ENCODE results near the gene FOXC1. TPM values are rescaled to one million over a fixed set of nuclear protein-coding genes. Genes with fewer than 3 reads are reported as not detected.

The FOXC1 gene
- total RNA-seq, 1 experiment from 2014 or later, result 6.7 TPM

GRCh38 chr6:1593958-1594314, 15.8 kb upstream of the FOXC1 start:
- intact Hi-C loops (cut with micrococcal nuclease; ENCODE audit: unreplicated experiment) (loop anchor here (10.0 kb wide), 1 partner anchor 1041 kb away; no protein-coding TSS in a partner anchor), in situ Hi-C loops (cut with HindIII; ENCODE audit: low pct_unique_long_range_greater_than_20kb, low sequenced_read_pairs) (no loop called here)
- peak overlapping the region; percentile 7 to 38; a peak in 3 of 4 replicates for H3K4me3 ChIP-seq (ENCODE audit: low read depth in 2 of 2, low read length in 2 of 2)
- ATAC-seq (0 out of 2 replicates have a peak, but pooled peaks have one; percentile 18), DNase-seq (ENCODE audit: low read depth, low spot score) (no peak)
- H3K27me3 ChIP-seq (ENCODE audit: control insufficient read depth, insufficient read depth, low read length), result peaks cover 10% of the 10 kb centered on the region
- H3K4me1 ChIP-seq (ENCODE audit: control insufficient read depth, insufficient read depth, low read length), result peaks cover 7% of the 10 kb centered on the region; the same call in 1 of the 2 replicates
- no TSS peak for BruUV-seq (replicated peaks)
- TF ChIP-seq REST (IDR thresholded peaks at IDR 0.05; ENCODE audit: insufficient read depth in 1 of 2, low read depth in 2 of 2, low read length in 1 of 2), result no peak
- TF ChIP-seq TCF7L2 (IDR thresholded peaks at IDR 0.05; ENCODE audit: low read depth, low read length), result no peak
- no peak for TF ChIP-seq SIN3A (IDR thresholded peaks at IDR 0.05; ENCODE audit: borderline replicate concordance, insufficient read depth, low read depth, low read length)
- TF ChIP-seq, protein P1, sequence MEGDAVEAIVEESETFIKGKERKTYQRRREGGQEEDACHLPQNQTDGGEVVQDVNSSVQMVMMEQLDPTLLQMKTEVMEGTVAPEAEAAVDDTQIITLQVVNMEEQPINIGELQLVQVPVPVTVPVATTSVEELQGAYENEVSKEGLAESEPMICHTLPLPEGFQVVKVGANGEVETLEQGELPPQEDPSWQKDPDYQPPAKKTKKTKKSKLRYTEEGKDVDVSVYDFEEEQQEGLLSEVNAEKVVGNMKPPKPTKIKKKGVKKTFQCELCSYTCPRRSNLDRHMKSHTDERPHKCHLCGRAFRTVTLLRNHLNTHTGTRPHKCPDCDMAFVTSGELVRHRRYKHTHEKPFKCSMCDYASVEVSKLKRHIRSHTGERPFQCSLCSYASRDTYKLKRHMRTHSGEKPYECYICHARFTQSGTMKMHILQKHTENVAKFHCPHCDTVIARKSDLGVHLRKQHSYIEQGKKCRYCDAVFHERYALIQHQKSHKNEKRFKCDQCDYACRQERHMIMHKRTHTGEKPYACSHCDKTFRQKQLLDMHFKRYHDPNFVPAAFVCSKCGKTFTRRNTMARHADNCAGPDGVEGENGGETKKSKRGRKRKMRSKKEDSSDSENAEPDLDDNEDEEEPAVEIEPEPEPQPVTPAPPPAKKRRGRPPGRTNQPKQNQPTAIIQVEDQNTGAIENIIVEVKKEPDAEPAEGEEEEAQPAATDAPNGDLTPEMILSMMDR (IDR thresholded peaks at IDR 0.05), result no peak
- no peak for TF ChIP-seq POLR2AphosphoS5 (IDR thresholded peaks at IDR 0.05; ENCODE audit: low read depth, low read length)
- ChIA-PET POLR2A (no interaction called here), CTCF (no interaction called here)
- H3K36me3 ChIP-seq (ENCODE audit: control insufficient read depth, insufficient read depth, low read length), result no peaks in the 10 kb centered on the region
- H3K9me3 ChIP-seq (ENCODE audit: control insufficient read depth, insufficient read depth, low read depth, low read length), result no peaks in the 10 kb centered on the region
- H3K27ac ChIP-seq (ENCODE audit: low read length), result no peak overlapping the region

DNA sequence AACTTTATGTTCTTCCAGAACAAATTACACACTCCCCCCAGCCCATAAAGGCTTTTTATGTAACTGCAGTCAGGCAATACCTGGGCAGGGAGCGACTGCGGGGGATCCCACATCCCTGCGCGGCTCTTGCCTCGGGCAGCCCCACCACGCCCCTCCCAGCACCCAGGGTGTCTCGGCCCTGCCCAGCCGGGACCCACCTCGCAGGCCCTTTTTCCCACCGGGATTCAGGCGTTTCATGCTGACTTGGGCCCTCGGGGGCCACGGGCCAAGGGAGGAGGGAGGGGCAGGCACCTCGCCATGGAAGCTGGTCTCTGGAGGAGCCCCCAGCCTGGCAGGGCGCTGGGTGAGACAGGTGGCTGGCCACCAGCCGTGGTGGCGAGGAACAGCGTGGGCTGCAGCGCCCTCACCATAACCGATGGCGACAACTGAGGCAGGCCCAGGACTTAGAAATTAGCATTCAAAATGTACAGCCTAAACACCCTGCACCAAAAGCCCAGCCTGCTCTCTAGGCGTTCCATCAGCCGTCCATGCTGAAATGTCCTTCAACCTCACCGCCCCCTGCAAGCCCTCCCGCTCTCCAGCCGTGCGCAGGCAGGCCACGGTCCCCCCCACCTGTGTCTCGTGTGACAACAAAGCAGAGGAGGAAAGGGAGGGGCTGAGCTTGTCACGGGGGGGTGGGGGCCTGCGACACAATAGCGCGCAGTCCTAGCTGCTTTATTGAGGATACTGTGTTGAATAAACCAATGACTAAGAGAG, 15.1 kb upstream of the FOXC1 start:
- 0 out of 2 replicates have a peak, but pooled peaks have one; percentile 14 for ATAC-seq
- H3K4me3 ChIP-seq (ENCODE audit: low read depth in 2 of 2, low read length in 2 of 2), result peak overlapping the region; percentile 7 to 38; a peak in 3 of 4 replicates
- intact Hi-C loops (cut with micrococcal nuclease; ENCODE audit: unreplicated experiment), result loop anchor here (5.0 to 10.0 kb wide), 2 partner anchors 1040 to 1103 kb away; no protein-coding TSS in a partner anchor

More for the DNA sequence above, 15.1 kb upstream of the FOXC1 start:
- no TSS peak for BruUV-seq (replicated peaks)
- ChIA-PET CTCF (no interaction called here), POLR2A (no interaction called here)
- no peak for TF ChIP-seq TCF7L2 (IDR thresholded peaks at IDR 0.05; ENCODE audit: low read depth, low read length)
- no peak for TF ChIP-seq SIN3A (IDR thresholded peaks at IDR 0.05; ENCODE audit: borderline replicate concordance, insufficient read depth, low read depth, low read length)
- TF ChIP-seq, protein P1 (IDR thresholded peaks at IDR 0.05), result no peak
- TF ChIP-seq REST (IDR thresholded peaks at IDR 0.05; ENCODE audit: insufficient read depth in 1 of 2, low read depth in 2 of 2, low read length in 1 of 2), result no peak
- no peak for TF ChIP-seq POLR2AphosphoS5 (IDR thresholded peaks at IDR 0.05; ENCODE audit: low read depth, low read length)
- in situ Hi-C loops (cut with HindIII; ENCODE audit: low pct_unique_long_range_greater_than_20kb, low sequenced_read_pairs), result no loop called here
- no peaks in the 10 kb centered on the region for H3K9me3 ChIP-seq (ENCODE audit: control insufficient read depth, insufficient read depth, low read depth, low read length)
- no peak for DNase-seq (ENCODE audit: low read depth, low spot score)
- H3K36me3 ChIP-seq (ENCODE audit: control insufficient read depth, insufficient read depth, low read length), result no peaks in the 10 kb centered on the region
- no peak overlapping the region for H3K27ac ChIP-seq (ENCODE audit: low read length)
- peaks cover 9% of the 10 kb centered on the region for H3K27me3 ChIP-seq (ENCODE audit: control insufficient read depth, insufficient read depth, low read length)
- H3K4me1 ChIP-seq (ENCODE audit: control insufficient read depth, insufficient read depth, low read length), result peaks cover 7% of the 10 kb centered on the region; the same call in 1 of the 2 replicates

Measured in Panc1 (cell line).